ENCODE data around the gene TM2D3. TPM values are rescaled to one million over a fixed set of nuclear protein-coding genes. Genes with fewer than 3 reads are reported as not detected.

The TM2D3 gene
- total RNA-seq, 4 donors from 2014 or later: 35.5 to 50.5 (median 40.5) TPM

GRCh38 chr15:101599091-101599490, 53.1 kb downstream of the TM2D3 start:
- H3K4me1 ChIP-seq: no peaks in the 10 kb centered on the region
- no peak for DNase-seq (ENCODE audit: extremely low spot score)
- H3K9me3 ChIP-seq: peaks cover 0 to 9% (median 4%) of the 10 kb centered on the region in 4 donors
- intact Hi-C loops (cut with DNase I): no loop called here
- peaks cover 0 to 20% (median 0%) of the 10 kb centered on the region in 4 donors for H3K27me3 ChIP-seq
- no peak for TF ChIP-seq EP300 (IDR thresholded peaks at IDR 0.05)
- TF ChIP-seq POLR2AphosphoS5 (IDR thresholded peaks at IDR 0.05): no peak
- no peak for TF ChIP-seq CTCF (IDR thresholded peaks at IDR 0.05)
- no peak for TF ChIP-seq POLR2A (IDR thresholded peaks at IDR 0.05; ENCODE audit: low read depth)
- WGBS: 77% methylated on average over 3 of the region's 3 CpGs
- H3K27ac ChIP-seq (replicated peaks in 1 of 4): no peak overlapping the region
- H3K36me3 ChIP-seq: no peaks in the 10 kb centered on the region
- H3K4me3 ChIP-seq: no peak overlapping the region

- intact Hi-C loops (cut with DNase I): no loop called here
- Histone ChIP-seq H3K4me1 (no peaks in the 10 kb centered on the region), H3K4me3 (no peak overlapping the region), H3K36me3 (no peaks in the 10 kb centered on the region), H3K27ac (replicated peaks in 1 of 4) (no peak overlapping the region), H3K27me3 (peaks cover 0 to 15% (median 0%) of the 10 kb centered on the region in 4 donors), H3K9me3 (peaks cover 0 to 11% (median 4%) of the 10 kb centered on the region in 4 donors)
- WGBS: 37% methylated on average over 6 of the region's 6 CpGs
- no peak for TF ChIP-seq POLR2AphosphoS5 (IDR thresholded peaks at IDR 0.05)
- TF ChIP-seq EP300 (IDR thresholded peaks at IDR 0.05): no peak
- TF ChIP-seq POLR2A (IDR thresholded peaks at IDR 0.05; ENCODE audit: low read depth): no peak
- no peak for TF ChIP-seq CTCF (IDR thresholded peaks at IDR 0.05)
- no peak for DNase-seq (ENCODE audit: extremely low spot score)
Measured at GRCh38 chr15:101597360-101597928, 54.7 kb downstream of the TM2D3 start.

GRCh38 chr15:101596633-101597032, 55.5 kb downstream of the TM2D3 start:
- WGBS: 97% methylated on average over 1 of the region's 1 CpG
- Histone ChIP-seq H3K27me3 (peaks cover 0 to 14% (median 0%) of the 10 kb centered on the region in 4 donors), H3K36me3 (no peaks in the 10 kb centered on the region), H3K4me1 (no peaks in the 10 kb centered on the region), H3K4me3 (no peak overlapping the region), H3K27ac (replicated peaks in 1 of 4) (no peak overlapping the region), H3K9me3 (peaks cover 0 to 11% (median 4%) of the 10 kb centered on the region in 4 donors)
- TF ChIP-seq EP300 (IDR thresholded peaks at IDR 0.05) (no peak), CTCF (IDR thresholded peaks at IDR 0.05) (no peak), POLR2A (IDR thresholded peaks at IDR 0.05; ENCODE audit: low read depth) (no peak), POLR2AphosphoS5 (IDR thresholded peaks at IDR 0.05) (no peak)
- intact Hi-C loops (cut with DNase I): no loop called here
- no peak for DNase-seq (ENCODE audit: extremely low spot score)

Small RNA genes within 50 kb of the gene (small RNA-seq; reads per million reads assigned to genes)
- 0 reads per million in 3 donors for gene RNU6-807P

Other genes starting within 250 kb of the TM2D3 start
- gene PCSK6, start 162.7 kb downstream of the TM2D3 start, total RNA-seq: 10 to 100 TPM; 13.6 to 24.1 (median 15.3) TPM
- gene TARS3, start 72.1 kb upstream of the TM2D3 start, total RNA-seq: 10 to 100 TPM; 16.7 to 26.6 (median 23.5) TPM
- not detected for gene OR4F6, start 151.1 kb upstream of the TM2D3 start, total RNA-seq
- not detected for gene OR4F15, start 159.8 kb upstream of the TM2D3 start, total RNA-seq

Measured in esophagus muscularis mucosa (tissue), 4 donors.